ENCODE results near the gene TCF25. TPM values are rescaled to one million over a fixed set of nuclear protein-coding genes. Genes with fewer than 3 reads are reported as not detected.
A peak's percentile ranks its signal among the peaks of the same experiment; 100 is the strongest.

TCF25 gene
- total and polyA plus RNA-seq, 2 experiments from 2014 or later: 229 to 300 TPM

DNA sequence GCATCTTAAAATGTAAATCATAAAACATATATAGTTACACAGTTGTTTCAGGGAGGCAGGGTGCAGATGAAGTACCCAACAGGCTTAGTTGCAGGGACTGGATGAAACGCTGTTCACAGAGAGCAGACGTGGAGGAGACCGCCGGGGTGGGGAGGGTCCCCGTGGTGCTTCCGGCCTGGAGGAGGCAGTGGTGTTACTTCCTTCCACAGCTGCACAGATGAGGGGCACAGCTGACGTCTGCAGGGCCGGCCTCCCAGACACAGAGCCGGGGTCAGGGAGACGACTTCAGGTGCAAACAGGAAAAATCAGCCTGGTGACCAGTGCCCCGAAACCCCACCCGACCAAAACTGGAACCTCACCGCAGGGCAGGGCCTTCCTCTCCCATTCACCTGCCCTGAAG is 28.0 kb upstream of the TCF25 start:
- Histone ChIP-seq H3K9me3 (ENCODE audit: low read depth) (no peaks in the 10 kb centered on the region), H3K36me3 (no peaks in the 10 kb centered on the region), H3K27ac (no peak overlapping the region), H3K4me3 (no peak overlapping the region), H3K27me3 (no peaks in the 10 kb centered on the region), H3K4me1 (ENCODE audit: low read depth) (peaks cover 11% of the 10 kb centered on the region)
- DNase-seq (ENCODE audit: low read depth in 1 of 2, low spot score in 1 of 2): no peak
- TF ChIP-seq, protein P1, sequence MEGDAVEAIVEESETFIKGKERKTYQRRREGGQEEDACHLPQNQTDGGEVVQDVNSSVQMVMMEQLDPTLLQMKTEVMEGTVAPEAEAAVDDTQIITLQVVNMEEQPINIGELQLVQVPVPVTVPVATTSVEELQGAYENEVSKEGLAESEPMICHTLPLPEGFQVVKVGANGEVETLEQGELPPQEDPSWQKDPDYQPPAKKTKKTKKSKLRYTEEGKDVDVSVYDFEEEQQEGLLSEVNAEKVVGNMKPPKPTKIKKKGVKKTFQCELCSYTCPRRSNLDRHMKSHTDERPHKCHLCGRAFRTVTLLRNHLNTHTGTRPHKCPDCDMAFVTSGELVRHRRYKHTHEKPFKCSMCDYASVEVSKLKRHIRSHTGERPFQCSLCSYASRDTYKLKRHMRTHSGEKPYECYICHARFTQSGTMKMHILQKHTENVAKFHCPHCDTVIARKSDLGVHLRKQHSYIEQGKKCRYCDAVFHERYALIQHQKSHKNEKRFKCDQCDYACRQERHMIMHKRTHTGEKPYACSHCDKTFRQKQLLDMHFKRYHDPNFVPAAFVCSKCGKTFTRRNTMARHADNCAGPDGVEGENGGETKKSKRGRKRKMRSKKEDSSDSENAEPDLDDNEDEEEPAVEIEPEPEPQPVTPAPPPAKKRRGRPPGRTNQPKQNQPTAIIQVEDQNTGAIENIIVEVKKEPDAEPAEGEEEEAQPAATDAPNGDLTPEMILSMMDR (IDR thresholded peaks at IDR 0.05; ENCODE audit: low read depth, low read length): no peak

DNA sequence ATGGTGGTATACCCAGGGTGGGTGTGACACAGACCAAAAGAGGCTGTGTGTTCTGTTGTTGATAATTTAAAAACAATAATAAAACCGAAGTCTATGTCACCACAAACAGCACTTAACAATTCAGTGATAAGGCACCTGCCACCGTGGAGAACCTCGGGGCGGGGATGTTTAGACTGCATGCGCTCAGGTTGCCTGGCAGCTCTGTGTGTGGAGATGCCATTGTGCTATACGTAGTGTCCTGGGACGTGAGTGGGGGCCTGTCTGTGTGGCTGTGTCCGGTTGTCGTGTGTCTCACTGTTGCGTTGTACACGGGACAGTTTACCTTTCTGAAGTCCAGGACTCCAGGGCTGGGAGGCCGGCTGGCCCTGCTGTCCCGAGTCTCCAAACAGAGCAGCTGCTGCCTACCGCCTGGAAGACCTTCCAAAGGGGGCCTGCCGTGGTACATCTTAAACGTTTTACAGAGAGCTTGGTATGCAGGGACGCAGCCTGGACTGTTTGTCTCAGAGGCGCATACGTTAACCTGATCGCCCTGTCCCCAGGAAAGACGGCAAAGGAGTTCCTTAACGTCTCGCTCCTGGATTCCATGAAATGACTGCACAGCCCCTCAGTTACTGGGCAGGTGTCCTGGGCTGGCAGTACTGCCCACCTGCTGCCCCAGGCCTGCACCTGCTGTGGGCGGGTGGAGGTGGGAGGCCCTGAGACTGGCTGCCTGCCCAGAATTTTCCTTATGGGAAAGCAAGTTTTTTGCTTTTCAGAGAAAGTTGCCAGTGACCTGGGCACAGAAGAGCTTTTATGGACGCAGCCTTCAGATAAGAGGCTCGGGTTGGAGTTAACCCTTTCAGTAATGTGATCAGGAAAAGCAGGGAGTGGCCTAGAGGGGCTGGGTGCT is 26.1 kb upstream of the TCF25 start:
- DNase-seq (ENCODE audit: low read depth in 1 of 2, low spot score in 1 of 2): no peak
- H3K9me3 ChIP-seq (ENCODE audit: low read depth): no peaks in the 10 kb centered on the region
- no peak overlapping the region for H3K4me3 ChIP-seq
- H3K4me1 ChIP-seq (ENCODE audit: low read depth): peaks cover 11% of the 10 kb centered on the region
- TF ChIP-seq, protein P1 (IDR thresholded peaks at IDR 0.05; ENCODE audit: low read depth, low read length): no peak
- no peaks in the 10 kb centered on the region for H3K36me3 ChIP-seq
- H3K27me3 ChIP-seq: no peaks in the 10 kb centered on the region
- peak overlapping the region; percentile 5 for H3K27ac ChIP-seq

DNA sequence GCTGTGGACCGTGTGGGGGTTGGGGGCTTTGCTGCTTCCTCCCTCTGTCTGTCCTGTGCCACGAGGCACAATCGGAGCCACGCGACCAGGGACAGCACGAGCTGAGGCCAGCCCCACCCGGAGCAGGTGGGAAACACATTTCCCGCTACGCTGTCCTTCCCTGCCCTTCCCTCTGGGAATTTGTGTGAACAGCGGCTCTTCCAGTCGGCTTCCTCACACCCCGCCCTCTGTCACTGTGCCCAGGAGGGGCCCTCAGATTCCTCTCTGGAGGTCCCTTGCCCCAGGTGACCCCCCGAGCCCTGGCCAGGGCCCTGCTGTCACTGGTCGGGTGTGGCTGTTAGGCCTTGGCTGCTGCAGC is 25.5 kb upstream of the TCF25 start:
- Histone ChIP-seq H3K27me3 (no peaks in the 10 kb centered on the region), H3K4me1 (ENCODE audit: low read depth) (peaks cover 11% of the 10 kb centered on the region), H3K27ac (no peak overlapping the region), H3K4me3 (no peak overlapping the region), H3K9me3 (ENCODE audit: low read depth) (no peaks in the 10 kb centered on the region), H3K36me3 (no peaks in the 10 kb centered on the region)
- no peak for DNase-seq (ENCODE audit: low read depth in 1 of 2, low spot score in 1 of 2)
- TF ChIP-seq, protein P1 (IDR thresholded peaks at IDR 0.05; ENCODE audit: low read depth, low read length): no peak

DNA sequence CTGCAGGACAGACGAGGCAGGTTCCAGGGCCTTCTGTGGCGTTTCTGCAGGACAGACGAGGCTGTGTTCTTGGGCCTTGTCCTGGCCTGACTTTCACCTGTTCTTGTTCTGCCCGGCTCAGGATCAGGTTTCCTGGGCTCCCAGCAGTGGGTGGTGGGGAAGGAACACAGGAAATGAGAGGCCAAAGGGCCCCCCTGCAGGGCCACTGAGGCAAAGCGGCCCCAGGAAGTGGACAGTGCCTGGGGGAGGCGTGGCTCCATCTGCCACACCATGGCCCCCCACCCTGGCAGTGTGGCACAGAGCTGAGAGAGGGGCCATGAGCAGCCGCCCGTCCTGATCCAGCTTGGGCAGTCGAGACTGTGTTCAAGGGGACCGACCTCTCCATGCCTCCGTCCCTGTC is 24.4 kb upstream of the TCF25 start:
- no peak overlapping the region for H3K4me3 ChIP-seq
- no peaks in the 10 kb centered on the region for H3K27me3 ChIP-seq
- H3K27ac ChIP-seq: no peak overlapping the region
- H3K4me1 ChIP-seq (ENCODE audit: low read depth): peaks cover 11% of the 10 kb centered on the region
- H3K36me3 ChIP-seq: no peaks in the 10 kb centered on the region
- TF ChIP-seq, protein P1 (IDR thresholded peaks at IDR 0.05; ENCODE audit: low read depth, low read length): no peak
- DNase-seq (ENCODE audit: low read depth in 1 of 2, low spot score in 1 of 2): no peak
- H3K9me3 ChIP-seq (ENCODE audit: low read depth): no peaks in the 10 kb centered on the region

DNA sequence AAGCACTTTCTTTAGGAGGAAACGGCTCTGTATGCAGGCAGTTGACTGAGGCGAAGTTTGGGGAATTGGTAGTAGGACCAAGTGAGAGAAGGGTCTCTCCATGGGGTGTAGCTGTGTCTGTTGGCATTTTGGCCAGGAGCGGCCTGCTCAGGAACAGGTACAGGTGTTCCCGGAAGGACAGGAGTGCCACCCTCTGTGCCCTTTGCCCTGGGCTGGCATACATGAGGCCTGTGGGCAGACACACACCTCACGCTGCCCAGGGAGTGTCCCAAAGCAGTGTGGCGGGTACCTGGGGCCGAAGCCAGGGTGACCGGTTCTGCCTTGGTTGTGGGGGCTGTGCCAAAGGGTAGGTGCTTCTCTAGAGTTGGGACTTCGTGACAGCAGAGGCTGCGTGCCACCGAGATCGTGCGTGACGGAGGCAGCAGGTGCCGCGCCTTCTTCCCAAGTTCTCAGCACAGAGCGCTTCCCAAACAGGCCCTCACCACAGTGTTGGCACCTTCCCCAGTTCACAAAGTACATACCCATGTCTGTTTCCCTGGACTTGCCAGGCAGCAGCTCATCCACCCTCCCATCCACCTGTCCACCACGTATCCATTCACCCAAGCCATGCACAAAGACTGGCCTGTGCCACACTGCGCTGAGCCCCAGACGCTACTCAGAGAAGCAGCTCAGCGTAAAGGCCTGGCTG is 19.9 kb upstream of the TCF25 start:
- Histone ChIP-seq H3K27ac (no peak overlapping the region), H3K36me3 (no peaks in the 10 kb centered on the region), H3K27me3 (no peaks in the 10 kb centered on the region), H3K4me3 (no peak overlapping the region), H3K9me3 (ENCODE audit: low read depth) (no peaks in the 10 kb centered on the region), H3K4me1 (ENCODE audit: low read depth) (no peaks in the 10 kb centered on the region)
- DNase-seq (ENCODE audit: low read depth in 1 of 2, low spot score in 1 of 2): no peak
- TF ChIP-seq, protein P1 (IDR thresholded peaks at IDR 0.05; ENCODE audit: low read depth, low read length): no peak
